Measurements from ENCODE around the gene GRIN1.
A peak's percentile ranks its signal among the peaks of the same experiment; 100 is the strongest.

Gene GRIN1

DNA sequence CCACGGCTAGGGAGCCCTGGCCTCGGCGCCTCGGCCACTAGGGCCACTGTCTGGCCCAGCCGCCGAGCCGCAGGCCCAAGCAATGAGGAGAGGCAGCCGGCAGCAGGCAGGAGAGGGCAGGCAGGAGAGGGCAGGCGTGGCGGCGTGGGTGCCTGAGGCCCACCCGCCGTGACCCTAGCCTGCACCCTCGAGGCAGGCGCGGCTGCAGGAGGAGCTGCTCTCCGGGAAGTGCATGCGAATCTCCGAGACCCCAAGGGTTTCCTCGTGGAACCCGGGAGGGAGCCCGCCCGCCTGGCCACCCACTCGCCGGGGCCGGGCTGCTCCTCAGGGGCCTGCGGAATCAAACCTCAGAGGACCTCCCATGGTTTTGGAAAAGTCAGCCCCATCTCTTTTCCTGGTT is 9.3 kb downstream of the GRIN1 start:
- no peak for DNase-seq (ENCODE audit: low read depth in 2 of 2)

DNA sequence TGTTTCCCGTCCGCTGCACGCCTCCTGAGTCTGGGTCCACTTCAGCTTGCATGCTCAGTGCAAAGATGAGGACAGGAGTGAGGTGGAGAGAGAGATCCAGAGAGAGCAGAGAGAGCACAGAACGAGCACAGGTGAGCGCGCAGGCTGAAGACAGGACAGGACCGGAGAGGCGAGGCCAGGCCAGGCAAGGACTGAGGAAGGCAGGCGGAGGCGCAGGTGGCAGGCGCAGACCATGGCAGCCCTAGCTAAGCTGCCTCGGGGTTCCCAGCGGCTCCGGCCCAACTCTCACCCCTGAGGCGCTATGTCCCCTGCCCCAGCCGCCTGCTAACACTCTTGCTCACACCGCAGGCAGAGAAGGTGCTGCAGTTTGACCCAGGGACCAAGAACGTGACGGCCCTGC is 9.7 kb downstream of the GRIN1 start:
- no peak for DNase-seq (ENCODE audit: low read depth in 2 of 2)

DNA sequence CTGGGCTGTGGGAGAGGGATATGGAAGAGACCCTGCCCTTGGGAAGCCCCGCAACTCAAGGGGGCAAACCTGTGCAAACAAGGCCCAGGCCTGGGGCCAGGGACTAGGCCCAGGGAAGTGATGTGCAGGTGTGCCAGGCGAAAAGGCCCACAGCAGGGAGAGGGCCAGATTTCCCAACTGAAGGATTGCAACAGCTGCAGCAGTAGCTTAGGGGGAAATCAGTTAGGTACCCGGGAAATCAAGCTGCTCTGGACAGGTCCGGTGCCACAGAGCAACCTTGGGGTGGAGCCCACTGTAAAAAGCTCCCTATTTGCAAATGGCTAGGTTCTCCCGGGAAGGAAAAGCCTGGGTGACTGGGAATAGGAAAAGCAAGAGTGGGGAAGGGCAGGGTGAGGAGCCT is 10.4 kb downstream of the GRIN1 start:
- no peak for DNase-seq (ENCODE audit: low read depth in 2 of 2)

DNA sequence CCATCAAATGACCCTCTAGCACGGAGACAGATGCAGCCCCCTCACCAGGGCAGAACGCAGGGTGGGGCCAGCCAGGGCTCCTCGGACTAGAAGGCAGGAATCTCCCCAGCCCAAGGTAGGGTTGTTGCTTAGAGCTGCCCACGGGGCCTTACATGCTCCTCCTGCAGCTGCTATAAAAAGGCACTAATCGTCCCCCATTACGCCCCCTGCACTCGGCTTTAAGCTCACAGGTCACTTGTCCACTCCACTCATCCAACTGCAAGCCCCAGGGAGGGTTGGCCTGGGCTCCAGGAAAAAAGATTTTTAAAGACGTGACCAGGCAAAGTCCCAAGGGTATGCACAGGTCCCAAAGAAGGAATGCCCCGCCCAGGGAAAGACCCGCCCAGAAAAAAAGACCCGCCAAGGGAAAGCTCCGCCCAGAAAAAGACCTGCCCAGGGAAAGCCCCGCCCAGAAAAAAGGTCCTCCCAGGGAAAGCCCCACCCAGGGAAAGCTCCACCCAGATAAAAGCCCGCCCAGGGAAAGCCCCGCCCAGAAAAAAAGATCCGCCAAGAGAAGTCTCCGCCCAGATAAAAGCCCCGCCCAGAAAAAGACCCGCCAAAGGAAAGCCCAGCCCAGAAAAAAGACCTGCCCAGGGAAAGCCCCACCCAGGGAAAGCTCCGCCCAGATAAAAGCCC is 11.1 kb downstream of the GRIN1 start:
- no peak for DNase-seq (ENCODE audit: low read depth in 2 of 2)

DNA sequence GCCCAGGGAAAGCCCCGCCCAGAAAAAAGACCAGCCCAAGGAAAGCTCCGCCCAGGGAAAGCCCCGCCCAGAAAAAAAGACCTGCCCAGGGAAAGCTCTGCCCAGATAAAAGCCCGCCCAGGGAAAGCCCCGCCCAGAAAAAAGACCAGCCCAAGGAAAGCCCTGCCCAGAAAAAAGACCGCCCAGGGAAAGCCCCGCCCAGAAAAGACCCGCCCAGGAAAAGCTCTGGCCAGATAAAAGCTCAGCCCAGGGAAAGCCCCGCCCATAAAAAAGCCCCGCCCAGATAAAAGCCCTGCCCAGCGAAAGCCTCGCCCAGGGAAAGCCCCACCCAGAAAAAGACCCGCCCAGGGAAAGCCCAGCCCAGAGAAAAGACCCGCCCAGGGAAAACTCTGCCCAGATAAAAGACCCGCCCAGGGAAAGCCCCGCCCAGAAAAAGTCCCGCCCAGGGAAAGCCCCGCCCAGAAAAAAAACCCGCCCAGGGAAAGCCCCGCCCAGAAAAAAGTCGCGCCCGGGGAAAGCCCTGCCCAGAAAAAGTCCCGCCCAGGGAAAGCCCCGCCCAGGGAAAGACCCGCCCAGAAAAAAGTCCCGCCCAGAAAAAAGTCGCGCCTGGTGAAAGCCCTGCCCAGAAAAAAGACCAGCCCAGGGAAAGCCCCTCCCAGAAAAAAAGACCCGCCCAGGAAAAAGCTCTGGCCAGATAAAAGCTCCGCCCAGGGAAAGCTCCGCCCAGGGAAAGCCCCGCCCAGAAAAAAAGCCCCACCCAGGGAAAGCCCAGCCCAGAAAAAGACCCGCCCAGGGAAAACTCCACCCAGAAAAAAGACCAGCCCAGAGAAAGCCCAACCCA is 11.9 kb downstream of the GRIN1 start:
- DNase-seq (ENCODE audit: low read depth in 2 of 2), result peak; percentile 47 to 64

DNA sequence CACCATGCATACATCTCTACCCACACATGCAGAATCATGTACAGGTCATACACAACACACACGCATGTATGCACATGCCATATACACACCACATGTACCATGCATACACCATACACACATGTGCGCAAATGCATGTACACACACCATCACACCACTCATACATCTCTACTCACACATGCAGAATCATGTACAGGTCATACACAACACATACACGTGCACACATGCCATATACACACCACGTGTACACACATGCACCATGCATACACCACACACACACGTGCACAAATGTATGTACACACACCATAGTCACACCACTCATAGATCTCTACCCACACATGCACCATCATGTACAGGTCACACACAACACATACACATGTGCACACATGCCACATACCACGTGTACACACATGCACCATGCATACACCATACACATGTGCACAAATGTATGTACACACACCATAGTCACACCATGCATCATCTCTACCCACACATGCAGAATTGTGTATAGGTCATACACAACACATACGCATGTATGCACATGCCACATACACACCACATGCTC is 14.0 kb downstream of the GRIN1 start:
- DNase-seq (ENCODE audit: low read depth in 2 of 2), result no peak

DNA sequence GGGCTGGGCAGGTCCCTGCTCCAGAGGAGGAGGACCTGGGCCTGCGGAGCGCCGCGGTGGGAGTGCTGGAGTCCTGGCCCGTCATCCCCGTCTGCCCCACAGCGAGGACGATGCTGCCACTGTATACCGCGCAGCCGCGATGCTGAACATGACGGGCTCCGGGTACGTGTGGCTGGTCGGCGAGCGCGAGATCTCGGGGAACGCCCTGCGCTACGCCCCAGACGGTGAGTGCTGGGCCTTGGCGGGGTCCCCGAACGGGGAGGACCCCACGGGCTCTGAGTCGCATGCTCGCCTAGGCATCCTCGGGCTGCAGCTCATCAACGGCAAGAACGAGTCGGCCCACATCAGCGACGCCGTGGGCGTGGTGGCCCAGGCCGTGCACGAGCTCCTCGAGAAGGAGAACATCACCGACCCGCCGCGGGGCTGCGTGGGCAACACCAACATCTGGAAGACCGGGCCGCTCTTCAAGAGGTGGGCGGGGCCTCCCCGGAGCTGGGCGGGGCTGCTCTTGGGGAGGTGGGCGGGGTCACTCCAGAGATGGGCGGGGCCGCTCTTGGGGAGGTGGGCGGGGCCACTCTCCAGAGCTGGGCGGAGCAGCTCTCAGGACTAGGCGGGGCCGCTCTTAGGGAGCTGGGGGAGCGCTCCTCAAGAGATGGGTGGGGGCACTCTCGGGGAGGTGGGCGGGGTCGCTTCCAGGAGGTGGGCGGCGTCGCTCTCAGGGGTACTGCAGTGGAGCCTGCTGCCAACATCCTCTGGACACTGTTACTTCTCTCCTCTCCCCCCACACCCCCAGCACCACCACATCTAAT is 17.8 kb downstream of the GRIN1 start:
- peak in 1 of 2 donors; percentile 47 for DNase-seq (ENCODE audit: low read depth in 2 of 2)

DNA sequence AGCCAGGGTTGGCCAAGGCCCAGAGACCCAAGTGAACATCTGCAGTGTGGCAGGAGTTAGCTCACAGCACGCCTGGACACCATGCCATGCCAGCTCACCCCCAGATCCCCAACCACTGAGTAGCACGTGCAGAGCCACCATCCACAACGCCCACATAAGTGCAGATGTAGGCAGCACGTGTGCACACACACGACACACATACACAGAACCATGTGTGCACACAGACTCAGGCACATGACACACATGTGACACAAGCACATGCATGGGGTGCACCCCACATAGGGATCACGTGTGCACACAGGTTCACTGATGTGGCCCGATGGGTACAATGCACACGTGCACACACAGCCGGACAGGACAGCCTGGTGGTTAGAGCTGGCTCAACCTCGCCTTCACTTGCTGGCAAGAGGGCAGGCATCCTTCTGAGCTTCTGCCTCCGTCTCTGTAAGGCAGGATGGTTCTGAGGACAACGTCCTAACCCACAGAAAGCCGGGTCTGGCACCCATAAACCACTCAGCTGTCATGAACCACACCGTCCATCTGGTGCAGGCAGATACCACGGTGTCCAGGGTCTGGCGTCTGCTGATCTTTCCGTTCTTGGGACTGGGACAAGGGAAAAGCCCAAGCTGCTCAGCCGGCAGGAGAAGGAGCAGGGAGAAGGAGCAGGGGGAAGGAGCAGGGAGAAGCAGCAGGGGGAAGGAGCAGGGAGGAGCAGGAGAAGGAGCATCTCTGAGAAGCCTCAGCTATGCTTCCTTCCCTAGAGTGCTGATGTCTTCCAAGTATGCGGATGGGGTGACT is 18.9 kb downstream of the GRIN1 start:
- DNase-seq (ENCODE audit: low read depth in 2 of 2), result no peak

DNA sequence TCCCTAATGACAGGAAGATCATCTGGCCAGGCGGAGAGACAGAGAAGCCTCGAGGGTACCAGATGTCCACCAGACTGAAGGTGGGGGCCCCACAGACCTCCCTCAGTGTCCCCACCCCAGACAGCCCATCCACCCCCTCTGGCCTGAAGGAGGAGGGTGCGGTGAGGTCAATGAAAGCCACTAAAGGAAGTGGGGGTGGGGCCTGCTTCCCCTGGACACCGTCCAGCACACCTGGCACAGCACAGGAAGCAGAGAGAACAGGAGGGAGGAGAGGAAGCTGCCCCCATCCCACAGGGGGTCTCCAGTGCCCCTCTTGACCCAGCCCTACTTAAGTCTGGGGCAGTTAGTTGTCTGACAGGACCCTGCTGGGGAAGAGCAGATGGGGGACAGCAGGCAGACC is 19.7 kb downstream of the GRIN1 start:
- no peak for DNase-seq (ENCODE audit: low read depth in 2 of 2)

DNA sequence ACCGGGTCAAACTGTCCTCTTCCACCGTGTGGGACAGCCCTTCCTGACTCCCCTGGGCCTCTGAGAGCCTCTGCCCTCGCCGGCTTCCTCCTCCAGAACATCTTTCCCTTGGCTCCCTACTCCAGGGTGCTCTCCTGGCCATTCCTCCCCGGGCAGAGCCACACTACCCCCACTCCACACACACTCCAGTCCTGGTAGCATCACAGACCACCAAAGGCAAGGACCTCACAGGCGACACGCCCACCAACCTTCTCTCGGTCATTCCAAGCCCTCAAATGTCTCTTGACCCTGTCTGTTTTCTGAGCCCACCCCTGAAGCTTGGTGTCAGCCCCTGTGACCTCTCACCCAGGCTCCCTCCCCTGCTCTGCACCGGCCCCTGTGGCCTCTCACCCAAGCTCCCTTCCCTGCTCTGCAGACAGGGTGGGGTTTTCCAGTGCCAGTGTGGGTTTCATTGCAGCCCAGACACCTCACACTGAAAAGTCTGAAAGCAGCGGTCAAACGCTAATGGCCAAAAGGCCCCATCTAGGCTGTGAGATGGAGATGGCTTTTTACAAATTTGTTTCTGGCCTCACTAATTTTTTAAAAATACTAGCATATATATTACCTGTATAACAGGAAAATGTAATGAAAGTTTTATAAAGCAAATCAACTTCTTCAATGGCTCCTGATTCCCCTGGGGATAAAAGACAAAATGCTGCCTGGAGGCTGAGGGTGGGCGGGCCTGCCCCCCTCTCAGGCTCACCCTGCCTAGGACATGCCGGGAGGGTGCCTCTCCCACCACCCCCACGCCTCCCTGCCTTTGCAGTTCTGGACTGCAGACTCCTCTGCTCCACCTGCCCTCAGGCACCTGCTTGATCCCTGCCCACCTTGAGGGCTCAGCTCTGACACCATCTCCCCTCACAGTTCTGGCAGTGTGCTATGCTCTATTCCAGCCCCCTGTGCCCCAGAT is 20.4 kb downstream of the GRIN1 start:
- DNase-seq (ENCODE audit: low read depth in 2 of 2), result no peak

DNA sequence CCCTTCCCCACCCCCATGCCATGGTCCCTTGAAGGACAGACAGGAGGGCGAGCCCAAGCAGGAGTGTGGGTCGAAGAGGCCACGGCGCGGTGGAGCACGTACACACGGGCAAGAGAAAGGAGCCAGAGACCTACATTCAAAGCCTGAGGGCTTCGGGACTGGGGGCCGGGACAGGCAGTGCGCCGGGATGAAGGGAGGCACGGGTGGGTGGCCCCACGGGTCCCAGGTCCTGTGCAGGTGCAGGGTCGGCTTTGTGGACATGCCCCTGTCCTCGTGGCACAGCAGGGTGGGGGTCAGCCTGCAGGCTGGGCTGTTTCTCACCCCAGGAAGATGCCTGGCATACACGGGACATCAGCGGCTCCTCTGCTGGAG is 21.1 kb downstream of the GRIN1 start:
- no peak for DNase-seq (ENCODE audit: low read depth in 2 of 2)

DNA sequence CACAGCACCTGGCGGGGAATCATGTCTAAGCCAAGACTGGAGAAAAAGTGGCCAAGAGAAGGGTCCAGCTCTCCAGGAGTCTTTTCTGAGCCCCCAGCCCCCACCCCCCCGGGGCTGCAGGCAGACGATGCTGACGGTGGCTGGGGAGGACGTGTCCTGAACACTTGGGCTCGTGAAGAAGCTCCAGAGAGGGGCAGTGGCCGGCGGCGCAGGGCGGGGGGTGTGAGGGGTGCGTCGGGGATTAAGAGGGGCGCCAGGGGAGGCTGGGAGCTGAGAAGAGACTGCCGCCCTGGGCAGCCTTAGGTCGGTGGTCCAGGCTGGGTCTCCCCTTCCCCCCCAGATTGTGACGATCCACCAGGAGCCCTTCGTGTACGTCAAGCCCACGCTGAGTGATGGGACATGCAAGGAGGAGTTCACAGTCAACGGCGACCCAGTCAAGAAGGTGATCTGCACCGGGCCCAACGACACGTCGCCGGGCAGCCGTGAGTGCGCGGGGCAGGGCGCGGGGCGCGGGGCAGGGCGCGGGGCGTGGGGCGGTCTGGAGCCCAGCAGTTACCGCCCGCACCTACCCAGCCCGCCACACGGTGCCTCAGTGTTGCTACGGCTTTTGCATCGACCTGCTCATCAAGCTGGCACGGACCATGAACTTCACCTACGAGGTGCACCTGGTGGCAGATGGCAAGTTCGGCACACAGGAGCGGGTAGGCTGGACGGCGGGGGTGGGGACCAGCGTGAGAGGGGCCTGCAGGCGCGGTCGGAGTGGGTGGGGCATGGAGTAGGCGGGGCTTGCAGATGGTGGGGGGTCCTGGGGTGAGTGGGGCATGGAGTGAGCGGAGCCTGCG is 22.0 kb downstream of the GRIN1 start:
- no peak for DNase-seq (ENCODE audit: low read depth in 2 of 2)

DNA sequence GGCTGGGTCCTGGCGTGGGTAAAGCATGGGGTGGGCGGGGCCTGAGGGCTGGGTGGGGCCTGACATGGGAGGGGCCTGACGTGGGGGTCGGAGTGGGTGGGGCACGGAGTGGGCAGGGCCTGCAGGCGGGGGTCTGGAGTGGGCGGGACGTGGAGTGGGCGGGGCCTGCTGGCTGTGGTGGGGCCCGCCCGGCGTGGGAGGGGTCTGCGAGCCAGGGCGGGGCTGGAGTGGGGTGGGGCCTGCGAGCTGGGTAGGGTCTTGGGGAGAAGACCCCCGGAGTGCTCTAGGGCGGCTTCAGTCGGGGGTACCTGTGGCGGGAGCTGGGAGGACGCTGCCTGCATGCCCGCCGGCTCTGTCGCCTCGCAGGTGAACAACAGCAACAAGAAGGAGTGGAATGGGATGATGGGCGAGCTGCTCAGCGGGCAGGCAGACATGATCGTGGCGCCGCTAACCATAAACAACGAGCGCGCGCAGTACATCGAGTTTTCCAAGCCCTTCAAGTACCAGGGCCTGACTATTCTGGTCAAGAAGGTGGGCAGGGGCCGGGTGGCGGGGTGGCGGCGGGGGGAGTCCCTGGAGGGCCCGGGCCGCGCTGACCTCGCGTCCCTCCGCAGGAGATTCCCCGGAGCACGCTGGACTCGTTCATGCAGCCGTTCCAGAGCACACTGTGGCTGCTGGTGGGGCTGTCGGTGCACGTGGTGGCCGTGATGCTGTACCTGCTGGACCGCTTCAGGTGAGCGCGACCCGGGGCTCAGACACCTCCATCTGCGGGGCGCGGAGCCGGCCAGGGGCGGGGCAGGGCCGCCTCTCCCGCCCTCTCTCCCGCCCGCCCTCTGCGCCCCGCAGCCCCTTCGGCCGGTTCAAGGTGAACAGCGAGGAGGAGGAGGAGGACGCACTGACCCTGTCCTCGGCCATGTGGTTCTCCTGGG is 22.9 kb downstream of the GRIN1 start:
- DNase-seq (ENCODE audit: low read depth in 2 of 2), result no peak

DNA sequence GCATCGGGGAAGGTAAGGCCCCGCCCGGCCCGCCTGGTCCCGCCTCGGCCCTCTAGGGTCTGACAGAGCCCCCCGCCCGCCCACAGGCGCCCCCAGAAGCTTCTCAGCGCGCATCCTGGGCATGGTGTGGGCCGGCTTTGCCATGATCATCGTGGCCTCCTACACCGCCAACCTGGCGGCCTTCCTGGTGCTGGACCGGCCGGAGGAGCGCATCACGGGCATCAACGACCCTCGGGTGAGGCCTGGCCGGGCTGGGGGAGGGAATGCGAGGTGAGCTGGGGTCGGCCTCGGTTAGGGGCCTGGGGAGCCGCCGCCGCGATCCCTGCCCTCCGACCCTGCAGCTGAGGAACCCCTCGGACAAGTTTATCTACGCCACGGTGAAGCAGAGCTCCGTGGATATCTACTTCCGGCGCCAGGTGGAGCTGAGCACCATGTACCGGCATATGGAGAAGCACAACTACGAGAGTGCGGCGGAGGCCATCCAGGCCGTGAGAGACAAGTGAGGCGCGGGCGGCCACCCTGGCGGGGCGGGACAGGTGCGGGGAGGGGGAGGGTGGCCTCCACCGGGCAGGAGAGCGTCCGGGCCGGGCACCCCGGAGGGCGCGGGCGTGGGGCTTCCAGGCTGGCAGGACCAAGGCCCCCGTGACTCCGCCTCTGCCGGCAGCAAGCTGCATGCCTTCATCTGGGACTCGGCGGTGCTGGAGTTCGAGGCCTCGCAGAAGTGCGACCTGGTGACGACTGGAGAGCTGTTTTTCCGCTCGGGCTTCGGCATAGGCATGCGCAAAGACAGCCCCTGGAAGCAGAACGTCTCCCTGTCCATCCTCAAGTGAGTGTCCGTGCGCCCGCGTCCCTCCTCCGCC is 23.8 kb downstream of the GRIN1 start:
- no peak for DNase-seq (ENCODE audit: low read depth in 2 of 2)

DNA sequence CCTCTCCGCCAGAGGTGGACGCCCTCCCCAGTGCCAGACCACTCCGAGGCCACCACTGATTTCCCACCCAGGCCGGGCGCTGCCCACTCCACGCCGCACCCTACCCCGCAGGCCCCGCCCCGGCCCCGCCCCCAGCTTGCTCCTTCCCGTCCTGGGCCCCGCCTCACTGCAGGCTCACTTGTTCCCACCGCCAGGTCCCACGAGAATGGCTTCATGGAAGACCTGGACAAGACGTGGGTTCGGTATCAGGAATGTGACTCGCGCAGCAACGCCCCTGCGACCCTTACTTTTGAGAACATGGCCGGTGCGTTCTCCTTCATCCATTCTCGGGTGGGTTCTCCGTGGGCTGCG is 24.4 kb downstream of the GRIN1 start:
- DNase-seq (ENCODE audit: low read depth in 2 of 2), result no peak

DNA sequence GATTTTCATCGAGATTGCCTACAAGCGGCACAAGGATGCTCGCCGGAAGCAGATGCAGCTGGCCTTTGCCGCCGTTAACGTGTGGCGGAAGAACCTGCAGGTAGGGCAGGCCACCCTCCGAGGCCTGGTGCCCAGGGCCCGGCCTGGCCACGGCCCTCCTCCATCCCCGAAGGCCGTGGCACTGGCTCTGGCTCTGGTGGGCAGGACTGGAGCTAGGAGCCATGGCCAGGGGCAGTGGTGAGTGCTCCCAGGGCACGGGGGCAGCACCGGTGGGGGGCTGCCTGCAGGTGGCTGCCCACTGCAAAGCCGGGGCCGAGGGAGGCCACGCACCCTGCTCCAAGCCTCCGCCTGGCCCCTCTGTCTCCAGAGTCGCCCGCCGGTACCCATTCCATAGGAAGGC is 24.9 kb downstream of the GRIN1 start:
- no peak for DNase-seq (ENCODE audit: low read depth in 2 of 2)
